Neural progenitor cell (in vitro differentiated cells): ENCODE data around the gene SDK1. TPM values are rescaled to one million over a fixed set of nuclear protein-coding genes. Genes with fewer than 3 reads are reported as not detected.

Experiments
- DNase-seq: peaks from one replicate; pipeline ENCODE4 v3.0.0-alpha.2; 2016; ENCODE audit warnings: low spot score
- H2AFZ ChIP-seq: fragments of 200-600 bp; sonication (generic); replicated peaks from 2 replicates; pipeline ENCODE4 v1.6.1; 2016; ENCODE audit warnings: antibody characterized with exemption
- H3F3A ChIP-seq: fragments of 200-600 bp; sonication (generic); 2 replicates; pipeline ENCODE4 v1.6.1; 2016; ENCODE audit warnings: antibody characterized with exemption, low read depth
- H3K27ac ChIP-seq: fragments of 200-600 bp; sonication (generic); 2 replicates; pipeline ENCODE4 v1.5.1; 2016; ENCODE audit warnings: mild to moderate bottlenecking
- H3K27me3 ChIP-seq: fragments of 200-600 bp; sonication (generic); 2 replicates; pipeline ENCODE4 v1.6.1; 2016; ENCODE audit warnings: mild to moderate bottlenecking, moderate library complexity
- H3K36me3 ChIP-seq: fragments of 200-600 bp; sonication (generic); 2 replicates; pipeline ENCODE4 v1.5.1; 2016
- H3K4me1 ChIP-seq: fragments of 200-600 bp; sonication (generic); 2 replicates; pipeline ENCODE4 v1.6.1; 2016; ENCODE audit warnings: mixed run types
- H3K4me2 ChIP-seq: fragments of 200-600 bp; sonication (generic); 2 replicates; pipeline ENCODE4 v1.6.1; 2016
- H3K4me3 ChIP-seq: fragments of 200-600 bp; sonication (generic); 2 replicates; pipeline ENCODE4 v1.5.1; 2016
- H3K79me2 ChIP-seq: fragments of 200-600 bp; sonication (generic); 2 replicates; pipeline ENCODE4 v1.6.1; 2016; ENCODE audit warnings: low read depth
- H3K9ac ChIP-seq: fragments of 200-600 bp; sonication (generic); 2 replicates; pipeline ENCODE4 v1.6.1; 2016
- H3K9me3 ChIP-seq: fragments of 200-600 bp; sonication (generic); 2 replicates; pipeline ENCODE4 v1.5.1; 2016; ENCODE audit warnings: low read depth
- H4K20me1 ChIP-seq: fragments of 200-600 bp; sonication (generic); 2 replicates; pipeline ENCODE4 v1.6.1; 2016; ENCODE audit warnings: low read depth
- H3K27ac Mint-ChIP-seq: 3 replicates; pipeline ENCODE4 v1.8.0; 2021; ENCODE audit warnings: mixed read lengths
- H3K27me3 Mint-ChIP-seq: 2 replicates; pipeline ENCODE4 v1.8.0; 2022; ENCODE audit warnings: low read depth, mild to moderate bottlenecking, inconsistent platforms, moderate library complexity, mixed read lengths; ENCODE audit not compliant: insufficient read depth
- H3K36me3 Mint-ChIP-seq: 3 replicates; pipeline ENCODE4 v1.8.0; 2021; ENCODE audit warnings: mixed read lengths
- H3K4me1 Mint-ChIP-seq: 3 replicates; pipeline ENCODE4 v1.8.0; 2021; ENCODE audit warnings: mixed read lengths
- H3K4me3 Mint-ChIP-seq: 3 replicates; pipeline ENCODE4 v1.8.0; 2021; ENCODE audit warnings: mild to moderate bottlenecking, moderate library complexity, mixed read lengths
- H3K9me3 Mint-ChIP-seq: 3 replicates; pipeline ENCODE4 v1.8.0; 2020; ENCODE audit warnings: mixed read lengths
- CTCF ChIP-seq: fragments of 200-600 bp; sonication (generic); IDR thresholded peaks from 2 replicates; pipeline ENCODE4 v1.5.1; 2017; ENCODE audit warnings: antibody characterized with exemption, mild to moderate bottlenecking
- EZH2 ChIP-seq: fragments of 200-600 bp; sonication (generic); IDR thresholded peaks from 2 replicates; pipeline ENCODE4 v1.6.1; 2017; ENCODE audit warnings: antibody characterized with exemption, mild to moderate bottlenecking, moderate library complexity
- EZH2phosphoT487 ChIP-seq: fragments of 200-600 bp; sonication (generic); IDR thresholded peaks from 2 replicates; pipeline ENCODE4 v1.6.1; 2017; ENCODE audit warnings: antibody characterized with exemption
- total RNA-seq: library from RNA; depleted of rRNA; stranded (reverse); fragments of >200 nt; gene quantifications from 2 replicates; pipeline ENCODE4 v1.2.3, GENCODE V29; 2015; ENCODE audit warnings: low replicate concordance

Gene SDK1
- total RNA-seq, 1 donor from 2014 or later, result 4.9 TPM

- Mint-ChIP-seq H3K36me3 (peaks cover 9% of the 10 kb centered on the region), H3K4me1 (no peaks in the 10 kb centered on the region), H3K27ac (no peak overlapping the region), H3K4me3 (no peak overlapping the region), H3K9me3 (peaks cover 25% of the 10 kb centered on the region), H3K27me3 (peaks cover 2% of the 10 kb centered on the region)
- Histone ChIP-seq H3K4me3 (no peak overlapping the region), H2AFZ (no peak overlapping the region), H3K4me1 (no peaks in the 10 kb centered on the region), H3K36me3 (no peaks in the 10 kb centered on the region), H3K27me3 (no peaks in the 10 kb centered on the region), H4K20me1 (no peaks in the 10 kb centered on the region), H3F3A (no peaks in the 10 kb centered on the region), H3K27ac (no peak overlapping the region), H3K9me3 (no peaks in the 10 kb centered on the region), H3K4me2 (no peak overlapping the region), H3K9ac (no peak overlapping the region), H3K79me2 (no peaks in the 10 kb centered on the region)
- DNase-seq, result no peak
- no peak for TF ChIP-seq CTCF
- no peak for TF ChIP-seq EZH2
- TF ChIP-seq EZH2phosphoT487, result no peak
Measured at GRCh38 chr7:3598854-3599253, 297.8 kb downstream of the SDK1 start.

GRCh38 chr7:3605222-3605621 lies 304.2 kb downstream of the SDK1 start:
- Histone ChIP-seq H4K20me1 (no peaks in the 10 kb centered on the region), H3K79me2 (no peaks in the 10 kb centered on the region), H3K4me2 (no peak overlapping the region), H3K27ac (no peak overlapping the region), H3K9me3 (no peaks in the 10 kb centered on the region), H3K9ac (no peak overlapping the region), H3K27me3 (no peaks in the 10 kb centered on the region), H3K4me1 (no peaks in the 10 kb centered on the region), H2AFZ (no peak overlapping the region), H3F3A (no peaks in the 10 kb centered on the region), H3K4me3 (no peak overlapping the region), H3K36me3 (no peaks in the 10 kb centered on the region)
- Mint-ChIP-seq H3K36me3 (peaks cover 4% of the 10 kb centered on the region), H3K9me3 (peaks cover 22% of the 10 kb centered on the region), H3K4me3 (no peak overlapping the region), H3K27ac (no peak overlapping the region), H3K27me3 (no peaks in the 10 kb centered on the region), H3K4me1 (no peaks in the 10 kb centered on the region)
- TF ChIP-seq EZH2, result no peak
- TF ChIP-seq CTCF, result no peak
- no peak for TF ChIP-seq EZH2phosphoT487
- no peak for DNase-seq

GRCh38 chr7:3606436-3606835 lies 305.4 kb downstream of the SDK1 start:
- Histone ChIP-seq H3K9me3 (no peaks in the 10 kb centered on the region), H2AFZ (no peak overlapping the region), H3K9ac (no peak overlapping the region), H3K4me3 (no peak overlapping the region), H3K36me3 (no peaks in the 10 kb centered on the region), H3K4me1 (no peaks in the 10 kb centered on the region), H3F3A (no peaks in the 10 kb centered on the region), H3K4me2 (no peak overlapping the region), H3K79me2 (no peaks in the 10 kb centered on the region), H3K27me3 (no peaks in the 10 kb centered on the region), H3K27ac (no peak overlapping the region), H4K20me1 (no peaks in the 10 kb centered on the region)
- Mint-ChIP-seq H3K4me3 (no peak overlapping the region), H3K27ac (no peak overlapping the region), H3K27me3 (no peaks in the 10 kb centered on the region), H3K9me3 (peaks cover 18% of the 10 kb centered on the region), H3K36me3 (no peaks in the 10 kb centered on the region), H3K4me1 (no peaks in the 10 kb centered on the region)
- TF ChIP-seq EZH2, result no peak
- TF ChIP-seq EZH2phosphoT487, result no peak
- no peak for TF ChIP-seq CTCF
- DNase-seq, result no peak

GRCh38 chr7:3607847-3608246 lies 306.8 kb downstream of the SDK1 start:
- no peak for DNase-seq
- Mint-ChIP-seq H3K9me3 (peaks cover 9% of the 10 kb centered on the region), H3K27ac (no peak overlapping the region), H3K4me3 (no peak overlapping the region), H3K36me3 (no peaks in the 10 kb centered on the region), H3K27me3 (peaks cover 3% of the 10 kb centered on the region), H3K4me1 (peaks cover 6% of the 10 kb centered on the region)
- Histone ChIP-seq H3K4me2 (no peak overlapping the region), H3K27ac (no peak overlapping the region), H4K20me1 (no peaks in the 10 kb centered on the region), H3K36me3 (no peaks in the 10 kb centered on the region), H3K27me3 (no peaks in the 10 kb centered on the region), H3K4me1 (no peaks in the 10 kb centered on the region), H3K4me3 (no peak overlapping the region), H3F3A (no peaks in the 10 kb centered on the region), H2AFZ (no peak overlapping the region), H3K9me3 (no peaks in the 10 kb centered on the region), H3K9ac (no peak overlapping the region), H3K79me2 (no peaks in the 10 kb centered on the region)
- TF ChIP-seq EZH2 (no peak), EZH2phosphoT487 (no peak)
